HepG2 (cell line): ENCODE data around the gene CHN2. TPM values are rescaled to one million over a fixed set of nuclear protein-coding genes. Genes with fewer than 3 reads are reported as not detected.

Source experiments
- ATAC-seq: fragments of 200-7000 bp; cut with Tn5 transposase; 3 replicates; pipeline ENCODE4 v1.9.1; 2020; ENCODE audit warnings: mild to moderate bottlenecking, moderate library complexity
- BruUV-seq: library from RNA; stranded (reverse); fragments of 400-500 nt; replicated peaks from 2 replicates; lab custom pipeline; 2021; lab: Mats Ljungman, UMichigan
- CTCF ChIA-PET: fragments of 300-600 bp; formaldehyde crosslinking; extraction: SDS; loops from one replicate; lab custom pipeline; 2021; ENCODE audit warnings: low total read pairs, inconsistent platforms, low intra/inter-chr PET ratio; lab: Yijun Ruan, JAX
- POLR2A ChIA-PET: fragments of 350-600 bp; sonication (Branson Sonifier 250); formaldehyde crosslinking; loops from one replicate; lab custom pipeline; 2020; ENCODE audit warnings: antibody characterized with exemption, inconsistent platforms; lab: Yijun Ruan, JAX
- DNase-seq: peaks from one replicate; pipeline ENCODE4 v3.0.0-alpha.2; 2015; ENCODE audit warnings: low spot score
- FAIRE-seq: peaks from 3 replicates; lab custom pipeline; 2011; peaks lifted over from hg19 to GRCh38; lab: Jason Lieb, UNC
- H2AFZ ChIP-seq: one replicate; pipeline ENCODE4 v1.6.1; 2011; ENCODE audit warnings: low read length, inconsistent platforms
- H3K27ac ChIP-seq: fragments of 300-600 bp; 3 replicates; pipeline ENCODE4 v1.8.0; 2011; ENCODE audit warnings: mixed run types, mild to moderate bottlenecking, mixed read lengths, low read length, inconsistent platforms; ENCODE audit not compliant: insufficient read depth; ENCODE audit errors: extremely low read length
- H3K27me3 ChIP-seq, 2 experiments: fragments of 200-600 bp in 1 of 2; 2 replicates in 1 of 2; 3 replicates in 1 of 2; pipeline versions ENCODE4 v1.6.0 to v1.8.0; 2011; ENCODE audit warnings: low read length in 2 of 2, mild to moderate bottlenecking in 2 of 2, moderate library complexity in 2 of 2, inconsistent platforms in 1 of 2; ENCODE audit not compliant: insufficient read depth in 2 of 2, control insufficient read depth in 1 of 2
- H3K36me3 ChIP-seq, 2 experiments: fragments of 200-600 bp in 1 of 2; replicated peaks in 1 of 2; 2 replicates in 1 of 2; 3 replicates in 1 of 2; pipeline versions ENCODE4 v1.5.1 to v1.8.0; 2011; ENCODE audit warnings: low read length in 2 of 2, inconsistent platforms in 1 of 2; ENCODE audit not compliant: insufficient read depth in 2 of 2, control insufficient read depth in 1 of 2
- H3K4me1 ChIP-seq: 2 replicates; pipeline ENCODE4 v1.5.1; 2012; ENCODE audit warnings: low read length, inconsistent platforms; ENCODE audit not compliant: insufficient read depth
- H3K4me2 ChIP-seq: 2 replicates; pipeline ENCODE4 v1.6.0; 2011; ENCODE audit warnings: low read depth, low read length, inconsistent platforms
- H3K4me3 ChIP-seq, 3 experiments: fragments of 200-600 bp in 1 of 3; sonication (generic), shearing (Covaris generic) in 1 of 3; replicated peaks in 1 of 3; 2 replicates each; pipeline ENCODE4 v1.5.1; 2011 to 2016; ENCODE audit warnings: low read length in 3 of 3, inconsistent platforms in 2 of 3, low read depth in 2 of 3, mild to moderate bottlenecking in 2 of 3, control low read depth in 1 of 3, mixed read lengths in 1 of 3; ENCODE audit not compliant: insufficient read depth in 1 of 3
- H3K79me2 ChIP-seq: one replicate; pipeline ENCODE4 v1.6.1; 2011; ENCODE audit warnings: low read length, inconsistent platforms; ENCODE audit not compliant: insufficient read depth
- H3K9ac ChIP-seq: 2 replicates; pipeline ENCODE4 v1.6.0; 2011; ENCODE audit warnings: mild to moderate bottlenecking, low read depth, low read length, inconsistent platforms; ENCODE audit not compliant: insufficient read depth
- H3K9me3 ChIP-seq: 2 replicates; pipeline ENCODE4 v1.5.1; 2012; ENCODE audit warnings: mild to moderate bottlenecking, low read length
- H4K20me1 ChIP-seq: 2 replicates; pipeline ENCODE4 v1.6.0; 2011; ENCODE audit warnings: inconsistent platforms, mild to moderate bottlenecking, low read length, moderate library complexity; ENCODE audit not compliant: insufficient read depth
- FLYWCH1 ChIP-seq: sonication (generic); formaldehyde crosslinking; IDR thresholded peaks from 2 replicates; pipeline ENCODE4 v1.8.1; 2023; ENCODE audit warnings: mild to moderate bottlenecking, missing genetic modification reagents
- FOXC1 ChIP-seq: sonication (generic); formaldehyde crosslinking; IDR thresholded peaks from 2 replicates; pipeline ENCODE4 v1.8.0; 2022; ENCODE audit warnings: mild to moderate bottlenecking, missing genetic modification reagents, borderline replicate concordance
- GABPA ChIP-seq, 2 experiments: IDR thresholded peaks; 2 replicates each; pipeline ENCODE4 v1.6.1; 2011 to 2016; ENCODE audit warnings: low read depth in 2 of 2, low read length in 1 of 2, missing biosample characterization in 1 of 2, missing genetic modification characterization in 1 of 2
- HNRNPLL ChIP-seq: fragments of 200-400 bp; formaldehyde crosslinking; IDR thresholded peaks from 2 replicates; pipeline ENCODE4 v1.6.1; 2017; ENCODE audit warnings: mild to moderate bottlenecking, low read depth, low read length; ENCODE audit not compliant: poor library complexity, severe bottlenecking
- JUNB ChIP-seq: sonication (generic); formaldehyde crosslinking; IDR thresholded peaks from 2 replicates; pipeline ENCODE4 v1.8.0; 2022; ENCODE audit warnings: missing genetic modification reagents, mild to moderate bottlenecking, borderline replicate concordance
- MAFG ChIP-seq: sonication (generic); formaldehyde crosslinking; IDR thresholded peaks from 2 replicates; pipeline ENCODE4 v1.5.1; 2020; ENCODE audit warnings: mild to moderate bottlenecking, missing genetic modification reagents
- MYC ChIP-seq: sonication (generic); formaldehyde crosslinking; IDR thresholded peaks from 2 replicates; pipeline ENCODE4 v1.9.0; 2021; ENCODE audit warnings: missing genetic modification reagents, borderline replicate concordance
- NR1H2 ChIP-seq: sonication (generic); formaldehyde crosslinking; IDR thresholded peaks from 2 replicates; pipeline ENCODE4 v1.8.1; 2022; ENCODE audit warnings: low read depth, missing genetic modification reagents, borderline replicate concordance
- NR2F2 ChIP-seq: IDR thresholded peaks from 2 replicates; pipeline ENCODE4 v1.6.1; 2012; ENCODE audit warnings: low read depth, inconsistent platforms, borderline replicate concordance
- REPIN1 ChIP-seq: sonication (generic); formaldehyde crosslinking; IDR thresholded peaks from 2 replicates; pipeline ENCODE4 v1.8.0; 2022; ENCODE audit warnings: missing genetic modification reagents, low read depth, mild to moderate bottlenecking, borderline replicate concordance
- SNRNP70 ChIP-seq: fragments of 200-400 bp; formaldehyde crosslinking; IDR thresholded peaks from 2 replicates; pipeline ENCODE4 v1.6.1; 2017; ENCODE audit warnings: mild to moderate bottlenecking, low read depth, low read length, moderate library complexity
- SRY ChIP-seq: sonication (generic); formaldehyde crosslinking; IDR thresholded peaks from 2 replicates; pipeline ENCODE4 v1.8.0; 2022; ENCODE audit warnings: mild to moderate bottlenecking, missing genetic modification reagents
- STAG1 ChIP-seq: sonication (generic); formaldehyde crosslinking; IDR thresholded peaks from 2 replicates; pipeline ENCODE4 v1.4.0; 2020; ENCODE audit warnings: missing genetic modification reagents
- USF2 ChIP-seq, 2 experiments: sonication (generic) in 1 of 2; formaldehyde crosslinking in 1 of 2; IDR thresholded peaks; 2 replicates each; pipeline versions ENCODE4 v1.5.1 to v1.6.1; 2011 to 2020; ENCODE audit warnings: borderline replicate concordance in 1 of 2, low read depth in 1 of 2, low read length in 1 of 2, mild to moderate bottlenecking in 1 of 2, missing genetic modification reagents in 1 of 2, moderate library complexity in 1 of 2
- ZNF282 ChIP-seq: fragments of 450-650 bp; IDR thresholded peaks from 2 replicates; pipeline ENCODE4 v1.6.1; 2018; ENCODE audit not compliant: partially characterized antibody
- ZNF569 ChIP-seq: sonication (generic); formaldehyde crosslinking; IDR thresholded peaks from 2 replicates; pipeline ENCODE4 v1.5.0; 2020; ENCODE audit warnings: mild to moderate bottlenecking, missing genetic modification reagents, moderate library complexity, borderline replicate concordance
- ZNF800 ChIP-seq: sonication (generic); formaldehyde crosslinking; IDR thresholded peaks from 2 replicates; pipeline ENCODE4 v1.4.0; 2020; ENCODE audit warnings: missing genetic modification reagents
- WGBS: methylation state at CpG from one replicate; pipeline ENCODE4 v1.1.6; 2017; ENCODE audit warnings: low lambda C conversion rate; 5-methylcytosine and 5-hydroxymethylcytosine counted together
- in situ Hi-C: cut with HindIII; loops from 2 replicates; pipeline ENCODE4 v1.10.0; 2017; ENCODE audit warnings: low pct_unique_long_range_greater_than_20kb; ENCODE audit not compliant: extremely low pct_ligation_motif_present
- intact Hi-C: fragments of 100-400 bp; cut with micrococcal nuclease; formaldehyde crosslinking; loops from one replicate; pipeline ENCODE4 v1.10.0; 2022; ENCODE audit not compliant: unreplicated experiment
- polyA plus RNA-seq, 8 experiments: library from polyadenylated mRNA; depleted of rRNA in 3 of 8; stranded (reverse) in 7 of 8; unstranded in 1 of 8; fragments of >200 nt; fragmentation: Illumina TruSeq in 4 of 8; extraction: Trizol in 4 of 8; gene quantifications; 2 replicates each; pipeline versions ENCODE4 v1.2.1 to v1.2.3, GENCODE V29; 2011 to 2016; ENCODE audit warnings: low read depth in 4 of 8, missing spikeins in 1 of 8, mixed read lengths in 1 of 8; ENCODE audit not compliant: insufficient read depth in 1 of 8
- total RNA-seq, 5 experiments: library from RNA; depleted of rRNA; stranded (reverse); fragments of >200 nt; fragmentation: Illumina TruSeq; extraction: Trizol; gene quantifications; 2 replicates each; pipeline ENCODE4 v1.2.3, GENCODE V29; 2016; ENCODE audit warnings: low read depth in 1 of 5
- TF ChIP-seq, protein P1 (sequence below): sonication (generic); formaldehyde crosslinking; IDR thresholded peaks from 2 replicates; pipeline ENCODE4 v1.4.0; 2020; ENCODE audit warnings: missing genetic modification reagents

Gene CHN2
- total and polyA plus RNA-seq, 2 of the 13 experiments (the other 11 are each of a cell fraction or from before 2014, with no cell fraction given), result 23.5 to 30.5 TPM

DNA sequence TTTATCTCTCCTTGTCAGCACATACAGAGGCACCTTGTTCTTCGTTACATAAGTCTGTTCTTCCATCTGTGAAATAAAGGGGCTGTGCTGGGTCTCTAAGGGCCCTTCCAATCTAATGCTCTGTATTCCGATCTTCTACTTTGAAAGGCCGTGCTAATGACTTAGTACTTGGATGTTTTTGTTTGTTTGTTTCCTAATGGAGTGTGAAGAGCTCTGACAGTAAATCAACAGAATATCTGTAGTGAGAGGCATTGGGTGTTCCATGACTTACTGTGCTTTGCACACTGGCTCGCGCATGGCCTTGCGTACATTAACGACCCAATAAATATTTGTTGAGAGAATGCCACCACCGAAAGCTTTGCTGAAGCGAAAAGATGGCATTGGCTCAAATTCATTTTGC lies 162.1 kb downstream of the CHN2 start:
- no TSS peak for BruUV-seq
- 98% methylated on average over 9 of the region's 9 CpGs for WGBS

More for the DNA sequence above, 162.1 kb downstream of the CHN2 start:
- in situ Hi-C loops, result no loop called here
- no peak overlapping the region for H3K9ac ChIP-seq
- ChIA-PET POLR2A (no interaction called here), CTCF (no interaction called here)
- ATAC-seq (no peak), FAIRE-seq (no peak), DNase-seq (no peak)
- H3K4me2 ChIP-seq, result no peak overlapping the region
- TF ChIP-seq JUNB (no peak), HNRNPLL (no peak), SNRNP70 (no peak), MYC (no peak), STAG1 (no peak), ZNF282 (no peak), NR1H2 (CRISPR knock-in tag) (no peak), USF2 (IDR thresholded peaks at IDR 0.05; ENCODE audit: low read depth, low read length) (no peak), USF2 (CRISPR knock-in tag; IDR thresholded peaks at IDR 0.05; ENCODE audit: borderline replicate concordance) (no peak), MAFG (no peak), SRY (CRISPR knock-in tag) (no peak), ZNF800 (no peak), FOXC1 (no peak), GABPA (IDR thresholded peaks at IDR 0.05; ENCODE audit: low read depth, low read length) (no peak), GABPA (CRISPR knock-in tag; IDR thresholded peaks at IDR 0.05; ENCODE audit: low read depth) (no peak), FLYWCH1 (CRISPR knock-in tag) (no peak), ZNF569 (CRISPR knock-in tag) (no peak), NR2F2 (no peak), REPIN1 (no peak)
- TF ChIP-seq, protein P1, sequence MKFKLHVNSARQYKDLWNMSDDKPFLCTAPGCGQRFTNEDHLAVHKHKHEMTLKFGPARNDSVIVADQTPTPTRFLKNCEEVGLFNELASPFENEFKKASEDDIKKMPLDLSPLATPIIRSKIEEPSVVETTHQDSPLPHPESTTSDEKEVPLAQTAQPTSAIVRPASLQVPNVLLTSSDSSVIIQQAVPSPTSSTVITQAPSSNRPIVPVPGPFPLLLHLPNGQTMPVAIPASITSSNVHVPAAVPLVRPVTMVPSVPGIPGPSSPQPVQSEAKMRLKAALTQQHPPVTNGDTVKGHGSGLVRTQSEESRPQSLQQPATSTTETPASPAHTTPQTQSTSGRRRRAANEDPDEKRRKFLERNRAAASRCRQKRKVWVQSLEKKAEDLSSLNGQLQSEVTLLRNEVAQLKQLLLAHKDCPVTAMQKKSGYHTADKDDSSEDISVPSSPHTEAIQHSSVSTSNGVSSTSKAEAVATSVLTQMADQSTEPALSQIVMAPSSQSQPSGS (CRISPR knock-in tag), result no peak
- no peak overlapping the region for H3K27ac ChIP-seq
- intact Hi-C loops, result no loop called here
- no peaks in the 10 kb centered on the region for H3K9me3 ChIP-seq
- H3K79me2 ChIP-seq, result peaks cover 5% of the 10 kb centered on the region
- H3K4me3 ChIP-seq, result no peak overlapping the region
- H3K27me3 ChIP-seq, result no peaks in the 10 kb centered on the region
- no peak overlapping the region for H2AFZ ChIP-seq
- peaks cover under 1% of the 10 kb centered on the region; the same call in 1 of the 2 replicates for H3K4me1 ChIP-seq
- H4K20me1 ChIP-seq, result no peaks in the 10 kb centered on the region
- peaks cover 6 to 22% of the 10 kb centered on the region in 2 experiments; a peak in 4 of 5 replicates for H3K36me3 ChIP-seq
